B cell (primary cell): ENCODE data around the gene MATN3. TPM values are rescaled to one million over a fixed set of nuclear protein-coding genes. Genes with fewer than 3 reads are reported as not detected.

Experiments used
- ATAC-seq: fragments of 200-7000 bp; cut with Tn5 transposase; one replicate; pipeline ENCODE4 v1.10.0; 2021; ENCODE audit warnings: low read depth, mild to moderate bottlenecking, moderate number of reproducible peaks, moderate library complexity
- CTCF ChIA-PET: fragments of 350-600 bp; sonication (Branson Sonifier 250); formaldehyde crosslinking; loops from one replicate; lab custom pipeline; 2021; ENCODE audit warnings: antibody characterized with exemption, inconsistent platforms; lab: Charles Lee
- POLR2A ChIA-PET: fragments of 350-600 bp; sonication (Branson Sonifier 250); formaldehyde crosslinking; loops from one replicate; lab custom pipeline; 2021; ENCODE audit warnings: antibody characterized with exemption; lab: Charles Lee
- DNase-seq: peaks from one replicate; pipeline ENCODE4 v3.0.0; 2013
- H2AFZ ChIP-seq: 2 replicates; pipeline ENCODE4 v1.6.1; 2012; ENCODE audit warnings: mild to moderate bottlenecking, low read depth, low read length; ENCODE audit not compliant: insufficient read depth, poor library complexity, severe bottlenecking
- H3K27ac ChIP-seq, 2 donors: 1 replicate in 1 of 2; 2 replicates in 1 of 2; pipeline ENCODE4 v1.5.1; 2012 to 2013; ENCODE audit warnings: low read length in 2 of 2, mild to moderate bottlenecking in 2 of 2, moderate library complexity in 1 of 2
- H3K27me3 ChIP-seq, 4 experiments: fragments of 200-600 bp in 1 of 4; sonication (generic) in 1 of 4; replicated peaks in 1 of 4; 1 replicate in 2 of 4; 2 replicates in 2 of 4; pipeline versions ENCODE4 v1.6.1 to v1.7.0; 2013 to 2016; ENCODE audit warnings: low read length in 3 of 4, mild to moderate bottlenecking in 2 of 4, mixed read lengths in 1 of 4, moderate library complexity in 1 of 4; ENCODE audit not compliant: insufficient read depth in 4 of 4, control insufficient read depth in 3 of 4; ENCODE audit errors: control extremely low read depth in 1 of 4
- H3K36me3 ChIP-seq, 2 experiments: replicated peaks in 1 of 2; 1 replicate in 1 of 2; 2 replicates in 1 of 2; pipeline versions ENCODE4 v1.6.1 to v1.7.1; 2013; ENCODE audit warnings: low read length in 1 of 2; ENCODE audit not compliant: insufficient read depth in 2 of 2, control insufficient read depth in 1 of 2; ENCODE audit errors: control extremely low read depth in 1 of 2, extremely low read depth in 1 of 2
- H3K4me1 ChIP-seq, 2 donors: fragments of 200-600 bp in 1 of 2; sonication (generic) in 1 of 2; 1 replicate in 1 of 2; 2 replicates in 1 of 2; pipeline versions ENCODE4 v1.5.1 to v1.6.1; 2013 to 2017; ENCODE audit warnings: low read length in 2 of 2; ENCODE audit not compliant: control insufficient read depth in 2 of 2, insufficient read depth in 2 of 2
- H3K4me2 ChIP-seq: replicated peaks from 2 replicates; pipeline ENCODE3; 2012; ENCODE audit warnings: mild to moderate bottlenecking, low read depth, low read length; ENCODE audit not compliant: poor library complexity, severe bottlenecking
- H3K4me3 ChIP-seq, 5 experiments: fragments of 200-600 bp in 1 of 5; sonication (generic) in 1 of 5; 1 replicate in 3 of 5; 2 replicates in 2 of 5; pipeline versions ENCODE4 v1.5.1 to v1.7.0; 2011 to 2016; ENCODE audit warnings: low read length in 4 of 5, mild to moderate bottlenecking in 4 of 5, low read depth in 2 of 5, control low read depth in 1 of 5, moderate library complexity in 1 of 5; ENCODE audit not compliant: insufficient read depth in 1 of 5; ENCODE audit errors: control extremely low read depth in 1 of 5, extremely low read depth in 1 of 5
- H3K79me2 ChIP-seq: fragments of 200-600 bp; sonication (generic); one replicate; pipeline ENCODE4 v1.6.0; 2016; ENCODE audit warnings: low read length; ENCODE audit not compliant: control insufficient read depth, insufficient read depth
- H3K9ac ChIP-seq: fragments of 200-600 bp; sonication (generic); 2 replicates; pipeline ENCODE4 v1.6.1; 2017; ENCODE audit warnings: mild to moderate bottlenecking, low read length, moderate library complexity
- H3K9me3 ChIP-seq, 3 donors: one replicate each; pipeline versions ENCODE4 v1.6.1 to v1.7.1; 2013; ENCODE audit warnings: low read length in 2 of 3; ENCODE audit not compliant: control insufficient read depth in 2 of 3, insufficient read depth in 1 of 3; ENCODE audit errors: control extremely low read depth in 1 of 3
- H4K20me1 ChIP-seq: 2 replicates; pipeline ENCODE4 v1.6.0; 2012; ENCODE audit warnings: mild to moderate bottlenecking, low read length; ENCODE audit not compliant: insufficient read depth, control insufficient read depth, poor library complexity, severe bottlenecking
- H3K27ac Mint-ChIP-seq: one replicate; pipeline ENCODE4 v1.8.0; 2021; ENCODE audit warnings: mixed read lengths
- H3K27me3 Mint-ChIP-seq: one replicate; pipeline ENCODE4 v1.8.0; 2021; ENCODE audit warnings: mixed read lengths
- H3K4me1 Mint-ChIP-seq: one replicate; pipeline ENCODE4 v1.8.0; 2021; ENCODE audit warnings: mixed read lengths
- H3K4me3 Mint-ChIP-seq: one replicate; pipeline ENCODE4 v1.8.0; 2021; ENCODE audit warnings: mixed read lengths
- H3K9me3 Mint-ChIP-seq: one replicate; pipeline ENCODE4 v1.8.0; 2022; ENCODE audit warnings: mixed read lengths; ENCODE audit not compliant: insufficient read depth
- EZH2 ChIP-seq: IDR thresholded peaks from 2 replicates; pipeline ENCODE4 v1.6.1; 2012; ENCODE audit warnings: borderline replicate concordance, low read depth, mild to moderate bottlenecking, moderate library complexity, low read length; ENCODE audit not compliant: insufficient read depth, poor library complexity, severe bottlenecking
- WGBS: methylation state at CpG from one replicate; pipeline ENCODE4 v1.1.5; 2013; ENCODE audit warnings: missing lambda C conversion rate; ENCODE audit not compliant: insufficient coverage; 5-methylcytosine and 5-hydroxymethylcytosine counted together
- intact Hi-C: fragments of 100-400 bp; cut with micrococcal nuclease; formaldehyde crosslinking; loops from one replicate; pipeline ENCODE4 v1.10.0; 2022
- polyA plus RNA-seq: library from polyadenylated mRNA; depleted of rRNA; stranded (reverse); fragments of >200 nt; gene quantifications from 2 replicates; pipeline ENCODE4 v1.2.3, GENCODE V29; 2012
- total RNA-seq, 2 donors: library from RNA; stranded (reverse); fragments of 120-200 nt in 1 of 2; gene quantifications; 1 replicate in 1 of 2; 2 replicates in 1 of 2; pipeline versions ENCODE4 v1.2.3 to v1.2.4, GENCODE V29; 2013 to 2022
- TF ChIP-seq, protein P1 (sequence below): fragments of 200-600 bp; IDR thresholded peaks from one replicate; pipeline ENCODE4 v1.8.0; 2022; ENCODE audit warnings: antibody characterized with exemption, mild to moderate bottlenecking

The MATN3 gene
- total and polyA plus RNA-seq, 2 donors (not counting 1 experiment from before 2014, with no cell fraction given) = not detected

DNA sequence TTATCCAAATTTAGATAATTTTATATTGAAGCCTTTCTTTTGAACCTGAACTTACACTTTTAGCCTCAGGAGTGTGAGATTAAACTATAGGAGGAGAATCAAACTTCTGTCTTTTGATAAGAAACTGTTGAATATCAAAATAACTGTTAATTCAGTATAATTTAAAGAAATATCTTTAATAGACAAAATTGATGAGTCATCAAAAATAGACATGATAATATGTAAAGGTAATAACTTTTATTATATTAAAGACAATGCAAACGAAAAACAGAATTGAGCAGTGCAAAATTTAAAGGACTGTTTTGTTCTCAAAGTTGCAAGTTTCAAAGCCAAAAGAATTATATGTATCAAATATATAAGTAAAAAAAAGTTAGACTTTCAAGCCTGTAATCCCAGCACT lies 20.6 kb downstream of the MATN3 start:
- H3K27me3 ChIP-seq = peaks cover 0 to 7% (median 2%) of the 10 kb centered on the region in 4 experiments
- no peaks in the 10 kb centered on the region for H3K9me3 ChIP-seq
- no peak overlapping the region for H3K27ac ChIP-seq
- TF ChIP-seq EZH2 = no peak
- TF ChIP-seq, protein P1, sequence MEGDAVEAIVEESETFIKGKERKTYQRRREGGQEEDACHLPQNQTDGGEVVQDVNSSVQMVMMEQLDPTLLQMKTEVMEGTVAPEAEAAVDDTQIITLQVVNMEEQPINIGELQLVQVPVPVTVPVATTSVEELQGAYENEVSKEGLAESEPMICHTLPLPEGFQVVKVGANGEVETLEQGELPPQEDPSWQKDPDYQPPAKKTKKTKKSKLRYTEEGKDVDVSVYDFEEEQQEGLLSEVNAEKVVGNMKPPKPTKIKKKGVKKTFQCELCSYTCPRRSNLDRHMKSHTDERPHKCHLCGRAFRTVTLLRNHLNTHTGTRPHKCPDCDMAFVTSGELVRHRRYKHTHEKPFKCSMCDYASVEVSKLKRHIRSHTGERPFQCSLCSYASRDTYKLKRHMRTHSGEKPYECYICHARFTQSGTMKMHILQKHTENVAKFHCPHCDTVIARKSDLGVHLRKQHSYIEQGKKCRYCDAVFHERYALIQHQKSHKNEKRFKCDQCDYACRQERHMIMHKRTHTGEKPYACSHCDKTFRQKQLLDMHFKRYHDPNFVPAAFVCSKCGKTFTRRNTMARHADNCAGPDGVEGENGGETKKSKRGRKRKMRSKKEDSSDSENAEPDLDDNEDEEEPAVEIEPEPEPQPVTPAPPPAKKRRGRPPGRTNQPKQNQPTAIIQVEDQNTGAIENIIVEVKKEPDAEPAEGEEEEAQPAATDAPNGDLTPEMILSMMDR = no peak
- no peak overlapping the region for H3K4me3 ChIP-seq
- Mint-ChIP-seq H3K27ac (no peak overlapping the region), H3K9me3 (no peaks in the 10 kb centered on the region), H3K4me3 (no peak overlapping the region), H3K27me3 (peaks cover 27% of the 10 kb centered on the region), H3K4me1 (peaks cover 28% of the 10 kb centered on the region)
- H3K4me1 ChIP-seq = peaks cover 16 to 22% of the 10 kb centered on the region in 2 donors
- ATAC-seq (no peak), DNase-seq (no peak)
- H3K4me2 ChIP-seq = no peak overlapping the region
- no peaks in the 10 kb centered on the region for H3K79me2 ChIP-seq
- H3K9ac ChIP-seq = no peak overlapping the region
- CTCF ChIA-PET = interaction anchor here (1.3 kb wide), 1 partner anchor 24 kb away, joined by 5 read pairs; no protein-coding TSS in a partner anchor
- POLR2A ChIA-PET = no interaction called here
- intact Hi-C loops = loop anchor here (2.0 to 10.0 kb wide), 2 partner anchors 453 to 643 kb away; partner anchors contain the start of gene RHOB
- no peaks in the 10 kb centered on the region for H3K36me3 ChIP-seq
- no peaks in the 10 kb centered on the region for H4K20me1 ChIP-seq
- H2AFZ ChIP-seq = no peak overlapping the region
- WGBS = no CpG with 5 or more reads among the region's 1 CpG

DNA sequence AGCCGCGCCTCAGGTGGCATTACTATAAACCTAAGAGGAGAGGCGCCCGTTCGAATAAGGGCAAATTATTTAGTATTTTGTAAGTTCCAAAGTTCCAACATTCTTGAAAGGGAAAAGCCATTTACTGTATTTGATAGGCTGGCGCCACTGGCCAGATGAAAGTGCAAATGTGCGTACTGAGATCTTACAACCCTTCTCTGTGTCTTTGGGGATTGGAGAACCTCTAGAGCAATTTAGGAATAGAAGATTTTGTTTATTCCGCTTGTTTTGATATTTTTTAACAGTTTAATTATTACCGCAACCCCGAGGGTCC lies 22.1 kb downstream of the MATN3 start:
- Histone ChIP-seq H3K79me2 (no peaks in the 10 kb centered on the region), H3K27ac (peak overlapping the region; percentile 46 to 77), H3K9me3 (no peaks in the 10 kb centered on the region), H3K9ac (peak overlapping the region; percentile 90), H2AFZ (peak overlapping the region; percentile 96), H3K4me2 (peak overlapping the region; percentile 82), H3K4me3 (peak overlapping the region in 4 of 5 experiments; percentile 68 to 93 (median 90)), H3K36me3 (no peaks in the 10 kb centered on the region), H3K4me1 (peaks cover 16 to 22% of the 10 kb centered on the region in 2 donors), H3K27me3 (peaks cover 0 to 7% (median 2%) of the 10 kb centered on the region in 4 experiments), H4K20me1 (no peaks in the 10 kb centered on the region)
- H3K9me3 Mint-ChIP-seq = no peaks in the 10 kb centered on the region
- peaks cover 21% of the 10 kb centered on the region for H3K27me3 Mint-ChIP-seq
- intact Hi-C loops = loop anchor here (1.0 to 10.0 kb wide), 5 partner anchors 61 to 1430 kb away; partner anchors contain the start of genes LAPTM4A, RDH14, RHOB and TTC32
- H3K4me1 Mint-ChIP-seq = peaks cover 28% of the 10 kb centered on the region
- ChIA-PET POLR2A (interaction anchor here (0.6 to 0.7 kb wide), 4 partner anchors 55 to 643 kb away, joined by 3 to 5 read pairs (median 3); no protein-coding TSS in a partner anchor), CTCF (interaction anchor here (0.7 to 1.3 kb wide), 3 partner anchors 22 to 35 kb away, joined by 3 to 4 read pairs (median 3); no protein-coding TSS in a partner anchor)
- TF ChIP-seq EZH2 = no peak
- TF ChIP-seq, protein P1 = no peak
- H3K27ac Mint-ChIP-seq = peak overlapping the region; percentile 89
- peak overlapping the region; percentile 91 for H3K4me3 Mint-ChIP-seq
- 72% methylated on average over 3 of the region's 10 CpGs for WGBS
- no peak for ATAC-seq
- DNase-seq = no peak
